H1 (cell line): ENCODE measurements around the gene LHCGR. TPM values are rescaled to one million over a fixed set of nuclear protein-coding genes. Genes with fewer than 3 reads are reported as not detected.

Experiments
- CEBPB ChIP-seq: IDR thresholded peaks from 2 replicates; pipeline ENCODE4 v1.6.1; 2012; ENCODE audit warnings: low read depth, low read length
- CHD7 ChIP-seq: fragments of 300-600 bp; sonication (generic); IDR thresholded peaks from 2 replicates; pipeline ENCODE4 v1.7.1; 2012; ENCODE audit warnings: low read length, moderate library complexity, mild to moderate bottlenecking, inconsistent platforms; ENCODE audit not compliant: insufficient replicate concordance
- E2F6 ChIP-seq: IDR thresholded peaks from 2 replicates; pipeline ENCODE4 v1.6.1; 2012; ENCODE audit warnings: inconsistent platforms
- GTF2F1 ChIP-seq: IDR thresholded peaks from 2 replicates; pipeline ENCODE4 v1.6.1; 2012; ENCODE audit warnings: low read depth, low read length, improper control_type of control experiment, borderline replicate concordance
- JUN ChIP-seq: IDR thresholded peaks from 2 replicates; pipeline ENCODE4 v1.6.1; 2011; ENCODE audit warnings: low read depth, mild to moderate bottlenecking, improper control_type of control experiment, low read length
- KDM5A ChIP-seq: fragments of 200-600 bp; IDR thresholded peaks from 2 replicates; pipeline ENCODE4 v1.7.1; 2012; ENCODE audit warnings: mild to moderate bottlenecking, low read length, inconsistent platforms, mixed read lengths
- MAFK ChIP-seq: IDR thresholded peaks from 2 replicates; pipeline ENCODE4 v1.6.1; 2012; ENCODE audit warnings: low read depth, mild to moderate bottlenecking, improper control_type of control experiment, low read length
- TBP ChIP-seq: IDR thresholded peaks from 2 replicates; pipeline ENCODE4 v1.6.1; 2011; ENCODE audit warnings: low read depth, low read length, improper control_type of control experiment
- polyA plus RNA-seq, 7 experiments: library from polyadenylated mRNA; depleted of rRNA in 3 of 7; stranded (reverse) in 5 of 7; unstranded in 2 of 7; fragments of >200 nt in 5 of 7; fragments of 200-250 nt in 2 of 7; gene quantifications; 1 replicate in 5 of 7; 2 replicates in 1 of 7; 4 replicates in 1 of 7; pipeline versions ENCODE4 v1.2.1 to v1.2.3, GENCODE V29; 2011 to 2013; ENCODE audit warnings: missing spikeins in 2 of 7, mixed read lengths in 2 of 7
- total RNA-seq: library from RNA; stranded (reverse); fragmentation: NEBNext Ultra II Directional; extraction: Animal tissue kit (Norgen Biotek cat#: 25700); gene quantifications from 2 replicates; pipeline ENCODE4 v1.2.1, GENCODE V29; 2021
- TF ChIP-seq, protein P1 (sequence below): IDR thresholded peaks from 2 replicates; pipeline ENCODE4 v1.6.1; 2011; ENCODE audit warnings: low read depth, mild to moderate bottlenecking, low read length; ENCODE audit not compliant: insufficient read depth

Gene LHCGR
- total and polyA plus RNA-seq, 2 of the 8 experiments (the other 6 are each of a cell fraction or from before 2014, with no cell fraction given), result 0.30 to 0.73 TPM

- TF ChIP-seq CHD7, result no peak
- TF ChIP-seq TBP, result no peak
- no peak for TF ChIP-seq MAFK
- TF ChIP-seq E2F6, result no peak
- no peak for TF ChIP-seq JUN
- TF ChIP-seq CEBPB, result no peak
- TF ChIP-seq, protein P1, sequence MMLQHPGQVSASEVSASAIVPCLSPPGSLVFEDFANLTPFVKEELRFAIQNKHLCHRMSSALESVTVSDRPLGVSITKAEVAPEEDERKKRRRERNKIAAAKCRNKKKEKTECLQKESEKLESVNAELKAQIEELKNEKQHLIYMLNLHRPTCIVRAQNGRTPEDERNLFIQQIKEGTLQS, result no peak
- no peak for TF ChIP-seq GTF2F1
- no peak for TF ChIP-seq KDM5A
- TF ChIP-seq, all 59 proteins: peak for 0
Observed at GRCh38 chr2:48760826-48761225, 5.3 kb upstream of the LHCGR start (continued).
